ENCODE results near the gene SLC5A11. TPM values are rescaled to one million over a fixed set of nuclear protein-coding genes. Genes with fewer than 3 reads are reported as not detected.

SLC5A11 gene
- total RNA-seq, 1 experiment from 2014 or later: 0.22 TPM

DNA sequence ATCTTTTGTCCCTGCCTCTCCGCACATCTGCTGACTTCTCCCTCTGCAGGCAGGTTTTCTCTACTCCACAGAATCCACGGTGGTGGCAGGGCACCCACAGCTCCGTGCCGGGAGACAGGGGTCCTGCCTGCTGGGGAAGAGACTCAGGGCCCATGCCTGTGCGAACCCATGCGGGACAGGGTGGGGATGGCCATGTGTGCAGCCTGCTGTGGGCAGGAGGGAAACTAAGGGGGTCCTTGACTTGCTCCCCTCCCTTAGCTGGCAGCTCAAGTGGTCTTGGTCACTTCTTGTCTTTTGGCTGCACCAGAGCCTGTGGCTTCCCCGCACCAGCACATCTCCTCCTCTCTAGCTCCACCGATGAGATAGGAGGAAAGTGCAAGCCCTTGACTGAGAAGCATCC lies 69.8 kb downstream of the SLC5A11 start:
- no peaks in the 10 kb centered on the region for H3K4me1 ChIP-seq (ENCODE audit: insufficient read depth, low read length)
- H2BK12ac ChIP-seq (ENCODE audit: insufficient read length, low read depth, low read length): no peak overlapping the region
- H4K91ac ChIP-seq (ENCODE audit: insufficient read length, low read depth, low read length): no peak overlapping the region
- H3K56ac ChIP-seq (ENCODE audit: insufficient read length, low read depth, low read length): no peak overlapping the region
- H3K18ac ChIP-seq (ENCODE audit: insufficient read length, low read depth, low read length): no peak overlapping the region
- WGBS (ENCODE audit: extremely low coverage, insufficient read length, low lambda C conversion rate): no CpG with 5 or more reads among the region's 8 CpGs
- no peak overlapping the region for H2BK5ac ChIP-seq (ENCODE audit: insufficient read length, low read length)
- H3K36me3 Mint-ChIP-seq (ENCODE audit: insufficient read depth in 1 of 3, low read depth in 3 of 3): peaks cover 6 to 24% (median 10%) of the 10 kb centered on the region in 3 experiments; a peak in 5 of 7 replicates
- H3K4me3 Mint-ChIP-seq: no peak overlapping the region
- no peak overlapping the region for H3K27ac ChIP-seq (ENCODE audit: insufficient read length, low read depth, low read length)
- H3K27ac Mint-ChIP-seq: peak overlapping the region in 2 of 3 experiments; percentile 49 to 65; a peak in 4 of 7 replicates
- H2AK5ac ChIP-seq (ENCODE audit: insufficient read length, low read length): no peak overlapping the region
- H3K4me1 Mint-ChIP-seq: peaks cover 12% of the 10 kb centered on the region in 2 experiments; a peak in 3 of 4 replicates
- H4K8ac ChIP-seq (replicated peaks; ENCODE audit: insufficient read length, low read depth, low read length): no peak overlapping the region
- H3K9me3 Mint-ChIP-seq: no peaks in the 10 kb centered on the region
- DNase-seq: no peak
- H4K20me1 ChIP-seq (ENCODE audit: control insufficient read depth, insufficient read depth, insufficient read length): no peaks in the 10 kb centered on the region
- H2BK120ac ChIP-seq (ENCODE audit: low read depth, low read length, poor library complexity, severe bottlenecking): no peak overlapping the region
- H3K79me2 ChIP-seq (ENCODE audit: insufficient read depth, low read length): no peaks in the 10 kb centered on the region
- H3K27me3 ChIP-seq (ENCODE audit: insufficient read depth, low read length): no peaks in the 10 kb centered on the region
- H2BK15ac ChIP-seq (ENCODE audit: low read depth, low read length): no peak overlapping the region
- no peak overlapping the region for H3K4me2 ChIP-seq (ENCODE audit: insufficient read depth, insufficient read length, low read length)
- no peak overlapping the region for H3T11ph ChIP-seq (ENCODE audit: low read length)
- no peaks in the 10 kb centered on the region for H3K79me1 ChIP-seq (ENCODE audit: insufficient read depth, low read depth, low read length, poor library complexity, severe bottlenecking)
- H2AFZ ChIP-seq (ENCODE audit: low read length): no peak overlapping the region
- H3K27me3 Mint-ChIP-seq (ENCODE audit: low read depth): peaks cover 2% of the 10 kb centered on the region; the same call in 1 of the 2 replicates
- H3K9me3 ChIP-seq (ENCODE audit: control insufficient read depth, low read depth, low read length): no peaks in the 10 kb centered on the region
- H3K9ac ChIP-seq (ENCODE audit: extremely low read depth, insufficient read length, low read length): no peak overlapping the region
- H3K23me2 ChIP-seq (ENCODE audit: insufficient read length, low read depth, low read length, poor library complexity, severe bottlenecking): no peaks in the 10 kb centered on the region
- H2BK20ac ChIP-seq (ENCODE audit: low read depth, low read length, poor library complexity, severe bottlenecking): no peak overlapping the region
- no peak overlapping the region for H3K14ac ChIP-seq (ENCODE audit: insufficient read depth, low read length)
- TF ChIP-seq, protein P1, sequence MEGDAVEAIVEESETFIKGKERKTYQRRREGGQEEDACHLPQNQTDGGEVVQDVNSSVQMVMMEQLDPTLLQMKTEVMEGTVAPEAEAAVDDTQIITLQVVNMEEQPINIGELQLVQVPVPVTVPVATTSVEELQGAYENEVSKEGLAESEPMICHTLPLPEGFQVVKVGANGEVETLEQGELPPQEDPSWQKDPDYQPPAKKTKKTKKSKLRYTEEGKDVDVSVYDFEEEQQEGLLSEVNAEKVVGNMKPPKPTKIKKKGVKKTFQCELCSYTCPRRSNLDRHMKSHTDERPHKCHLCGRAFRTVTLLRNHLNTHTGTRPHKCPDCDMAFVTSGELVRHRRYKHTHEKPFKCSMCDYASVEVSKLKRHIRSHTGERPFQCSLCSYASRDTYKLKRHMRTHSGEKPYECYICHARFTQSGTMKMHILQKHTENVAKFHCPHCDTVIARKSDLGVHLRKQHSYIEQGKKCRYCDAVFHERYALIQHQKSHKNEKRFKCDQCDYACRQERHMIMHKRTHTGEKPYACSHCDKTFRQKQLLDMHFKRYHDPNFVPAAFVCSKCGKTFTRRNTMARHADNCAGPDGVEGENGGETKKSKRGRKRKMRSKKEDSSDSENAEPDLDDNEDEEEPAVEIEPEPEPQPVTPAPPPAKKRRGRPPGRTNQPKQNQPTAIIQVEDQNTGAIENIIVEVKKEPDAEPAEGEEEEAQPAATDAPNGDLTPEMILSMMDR (conservative IDR thresholded peaks at IDR 0.05): no peak
- H3K4ac ChIP-seq (ENCODE audit: low read depth, low read length): no peak overlapping the region
- H3K23ac ChIP-seq (ENCODE audit: insufficient read length, low read depth, low read length): no peak overlapping the region
- H4K5ac ChIP-seq (ENCODE audit: insufficient read length, low read depth, low read length): no peak overlapping the region

Data from H9 (cell line).